Measurements from ENCODE around the gene RARRES2.

GRCh38 chr7:150329331-150330120 lies 11.9 kb downstream of the RARRES2 start:
- TF ChIP-seq POLR2A (IDR thresholded peaks at IDR 0.05; ENCODE audit: low read depth, low read length): no peak
- TF ChIP-seq PAX5 (IDR thresholded peaks at IDR 0.05; ENCODE audit: insufficient read depth, low read length, severe bottlenecking): no peak
